ENCODE results near the gene TCF21.

Gene TCF21

DNA sequence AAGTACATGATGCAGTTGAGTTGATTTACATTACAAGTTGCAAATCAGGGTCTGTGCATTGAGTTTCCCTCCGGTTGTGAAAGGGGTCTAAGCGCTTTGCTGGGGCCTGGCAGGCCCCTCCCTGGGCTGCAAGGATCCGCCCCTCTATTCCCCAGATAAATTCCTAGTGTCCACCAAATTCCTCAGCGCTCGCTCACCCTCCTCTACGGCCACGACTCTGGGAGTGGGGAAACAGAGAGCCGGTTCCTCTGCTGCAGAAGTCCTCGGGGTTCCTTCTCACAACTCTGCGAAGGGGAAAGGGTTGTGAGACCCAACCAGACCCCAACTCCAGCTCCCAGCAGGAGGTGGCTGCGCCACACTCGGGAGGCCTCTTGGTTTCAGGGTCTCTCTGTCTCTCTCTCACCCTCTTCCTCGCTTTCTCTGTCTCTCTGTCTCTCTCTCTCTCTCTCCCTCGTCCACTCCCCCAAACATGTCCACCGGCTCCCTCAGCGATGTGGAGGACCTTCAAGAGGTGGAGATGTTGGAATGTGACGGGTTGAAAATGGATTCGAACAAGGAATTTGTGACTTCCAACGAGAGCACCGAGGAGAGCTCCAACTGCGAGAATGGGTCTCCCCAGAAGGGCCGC, at the start of gene TCF21:
TCF21 (plus strand) TSS at position 185 of the 628 bp plus-strand sequence; CDS start at position 470, 285 bp downstream.
- no peak within 1 kb of the TSS for H3K4me3 ChIP-seq (ENCODE audit: low read depth, low read length)
- no peak for DNase-seq (ENCODE audit: low read depth)

DNA sequence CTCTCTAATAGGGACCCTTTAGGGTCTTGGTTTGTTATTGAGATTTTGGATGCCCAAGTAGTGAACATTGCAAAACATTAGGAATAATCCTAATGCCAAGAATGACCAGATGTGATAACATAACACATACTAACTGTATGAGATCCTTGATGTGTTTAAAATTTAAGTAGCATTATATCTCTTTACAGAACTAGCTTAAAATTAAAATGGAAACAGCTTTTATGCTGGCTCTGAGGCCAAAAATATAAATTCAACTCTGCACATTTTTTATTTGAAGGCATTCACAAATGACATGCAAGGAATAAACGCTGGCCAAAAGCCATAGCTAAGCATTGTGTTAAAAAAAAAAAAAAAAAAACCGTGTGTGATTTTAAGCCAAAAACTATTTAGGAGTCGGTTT, 47.7 kb upstream of the TCF21 start:
- DNase-seq (ENCODE audit: low read depth), result no peak
- TF ChIP-seq, protein P1, sequence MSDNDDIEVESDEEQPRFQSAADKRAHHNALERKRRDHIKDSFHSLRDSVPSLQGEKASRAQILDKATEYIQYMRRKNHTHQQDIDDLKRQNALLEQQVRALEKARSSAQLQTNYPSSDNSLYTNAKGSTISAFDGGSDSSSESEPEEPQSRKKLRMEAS (IDR thresholded peaks at IDR 0.05; ENCODE audit: low read depth, low read length), result no peak
- TF ChIP-seq CTCF (IDR thresholded peaks at IDR 0.05; ENCODE audit: low read depth, low read length), result no peak
- no peak for TF ChIP-seq MYC (IDR thresholded peaks at IDR 0.05; ENCODE audit: low read depth, low read length)
- no peak for TF ChIP-seq POLR2A (IDR thresholded peaks at IDR 0.05; ENCODE audit: extremely low read depth, insufficient read length)
- no peak overlapping the region for H3K4me3 ChIP-seq (ENCODE audit: low read depth, low read length)

More for the DNA sequence above, at the start of gene TCF21:
- TF ChIP-seq MYC (IDR thresholded peaks at IDR 0.05; ENCODE audit: low read depth, low read length) (no peak), POLR2A (IDR thresholded peaks at IDR 0.05; ENCODE audit: extremely low read depth, insufficient read length) (no peak), CTCF (IDR thresholded peaks at IDR 0.05; ENCODE audit: low read depth, low read length) (no peak)
- TF ChIP-seq, protein P1 (IDR thresholded peaks at IDR 0.05; ENCODE audit: low read depth, low read length), result no peak

DNA sequence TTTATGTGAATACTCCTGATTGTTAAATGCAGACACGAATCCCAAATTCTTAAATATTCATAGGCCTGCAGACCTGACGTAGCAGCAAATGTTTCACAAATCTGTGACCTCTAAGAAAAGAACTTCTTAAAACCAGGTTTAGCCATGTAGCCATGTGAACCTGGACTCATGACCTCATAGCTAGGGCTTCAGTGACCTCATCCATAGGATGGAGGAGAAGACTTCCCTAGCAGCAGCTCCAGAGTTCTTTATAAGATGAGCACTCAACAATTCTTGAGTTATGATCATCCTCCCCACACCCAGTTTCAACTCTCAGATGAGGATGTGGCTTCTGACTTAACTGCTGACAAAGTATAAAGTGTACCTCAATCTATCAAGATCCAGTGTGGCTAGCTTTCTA, 45.8 kb upstream of the TCF21 start:
- no peak overlapping the region for H3K4me3 ChIP-seq (ENCODE audit: low read depth, low read length)
- no peak for TF ChIP-seq MYC (IDR thresholded peaks at IDR 0.05; ENCODE audit: low read depth, low read length)
- TF ChIP-seq, protein P1 (IDR thresholded peaks at IDR 0.05; ENCODE audit: low read depth, low read length), result no peak
- TF ChIP-seq CTCF (IDR thresholded peaks at IDR 0.05; ENCODE audit: low read depth, low read length), result no peak
- no peak for TF ChIP-seq POLR2A (IDR thresholded peaks at IDR 0.05; ENCODE audit: extremely low read depth, insufficient read length)
- no peak for DNase-seq (ENCODE audit: low read depth)

DNA sequence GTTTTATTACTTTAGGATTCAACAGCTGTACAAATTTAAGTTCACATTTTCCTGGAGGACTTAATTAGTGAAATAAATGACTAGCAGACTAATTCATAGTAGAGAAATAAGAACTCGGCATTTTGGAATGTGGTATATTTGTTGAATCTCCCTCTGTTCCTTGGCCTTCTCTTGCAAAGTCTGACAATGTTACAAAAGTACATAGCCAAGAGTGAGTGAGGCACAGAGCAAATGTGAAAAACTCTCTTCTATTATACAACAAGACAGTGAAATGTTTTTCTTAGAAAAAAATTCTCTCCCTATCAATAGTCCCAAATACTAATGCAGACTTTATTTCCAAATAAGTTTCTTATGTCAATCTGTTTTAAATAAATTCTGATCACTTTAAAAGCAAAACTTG, 44.2 kb upstream of the TCF21 start:
- DNase-seq (ENCODE audit: low read depth), result no peak
- TF ChIP-seq CTCF (IDR thresholded peaks at IDR 0.05; ENCODE audit: low read depth, low read length), result no peak
- TF ChIP-seq, protein P1 (IDR thresholded peaks at IDR 0.05; ENCODE audit: low read depth, low read length), result no peak
- TF ChIP-seq MYC (IDR thresholded peaks at IDR 0.05; ENCODE audit: low read depth, low read length), result no peak
- TF ChIP-seq POLR2A (IDR thresholded peaks at IDR 0.05; ENCODE audit: extremely low read depth, insufficient read length), result no peak
- no peak overlapping the region for H3K4me3 ChIP-seq (ENCODE audit: low read depth, low read length)

DNA sequence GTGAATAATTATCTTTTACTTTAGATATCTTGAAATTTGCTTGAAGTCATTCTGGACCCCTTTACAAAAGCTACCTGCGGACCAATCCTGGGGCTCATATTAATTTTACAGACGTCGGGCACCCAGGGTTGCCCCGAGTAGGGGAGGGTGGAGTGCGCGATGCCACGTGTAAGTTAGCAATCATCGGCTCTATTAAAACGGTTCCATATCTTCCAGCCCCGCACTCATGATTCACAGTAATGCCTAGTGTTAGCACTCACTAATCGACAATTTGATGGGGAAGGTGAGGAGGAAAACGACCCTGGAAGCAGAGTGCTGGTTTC, 34.9 kb upstream of the TCF21 start:
- no peak overlapping the region for H3K4me3 ChIP-seq (ENCODE audit: low read depth, low read length)
- TF ChIP-seq MYC (IDR thresholded peaks at IDR 0.05; ENCODE audit: low read depth, low read length), result no peak
- TF ChIP-seq, protein P1 (IDR thresholded peaks at IDR 0.05; ENCODE audit: low read depth, low read length), result no peak
- no peak for TF ChIP-seq POLR2A (IDR thresholded peaks at IDR 0.05; ENCODE audit: extremely low read depth, insufficient read length)
- no peak for TF ChIP-seq CTCF (IDR thresholded peaks at IDR 0.05; ENCODE audit: low read depth, low read length)
- no peak for DNase-seq (ENCODE audit: low read depth)

Data from NB4 (cell line).